PC-3 (cell line): ENCODE data around the gene MICB.

ENCODE experiments used
- EZH2 ChIP-seq: fragments of 300-600 bp; sonication (generic); IDR thresholded peaks from one replicate; pipeline ENCODE4 v1.6.1; 2017; ENCODE audit warnings: antibody characterized with exemption, mild to moderate bottlenecking, low read length; ENCODE audit not compliant: unreplicated experiment
- TF ChIP-seq, protein P1 (sequence below): fragments of 300-600 bp; sonication (generic); conservative IDR thresholded peaks from 2 replicates; pipeline ENCODE4 v1.5.1; 2017; ENCODE audit warnings: antibody characterized with exemption, low read depth, mild to moderate bottlenecking, low read length

DNA sequence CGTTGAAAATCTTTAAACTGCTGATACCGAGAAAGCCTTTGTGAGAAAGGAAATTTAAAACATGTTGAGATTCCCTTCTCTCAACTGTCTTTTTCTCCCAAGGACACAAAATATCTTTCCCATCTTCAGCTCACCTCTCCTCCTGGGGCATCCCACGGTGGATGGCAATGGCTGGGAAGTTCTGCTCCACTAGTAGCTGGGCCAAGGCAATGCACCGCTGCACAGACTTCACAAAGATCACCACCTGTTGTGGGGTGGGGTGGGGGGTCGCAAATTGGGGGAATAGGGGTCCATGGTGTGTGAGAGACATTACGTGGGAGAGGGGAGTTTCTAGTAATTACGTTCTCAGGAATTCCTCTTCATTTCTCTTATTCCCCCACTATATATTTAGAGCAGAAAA, 33.2 kb downstream of the MICB start:
- TF ChIP-seq, protein P1, sequence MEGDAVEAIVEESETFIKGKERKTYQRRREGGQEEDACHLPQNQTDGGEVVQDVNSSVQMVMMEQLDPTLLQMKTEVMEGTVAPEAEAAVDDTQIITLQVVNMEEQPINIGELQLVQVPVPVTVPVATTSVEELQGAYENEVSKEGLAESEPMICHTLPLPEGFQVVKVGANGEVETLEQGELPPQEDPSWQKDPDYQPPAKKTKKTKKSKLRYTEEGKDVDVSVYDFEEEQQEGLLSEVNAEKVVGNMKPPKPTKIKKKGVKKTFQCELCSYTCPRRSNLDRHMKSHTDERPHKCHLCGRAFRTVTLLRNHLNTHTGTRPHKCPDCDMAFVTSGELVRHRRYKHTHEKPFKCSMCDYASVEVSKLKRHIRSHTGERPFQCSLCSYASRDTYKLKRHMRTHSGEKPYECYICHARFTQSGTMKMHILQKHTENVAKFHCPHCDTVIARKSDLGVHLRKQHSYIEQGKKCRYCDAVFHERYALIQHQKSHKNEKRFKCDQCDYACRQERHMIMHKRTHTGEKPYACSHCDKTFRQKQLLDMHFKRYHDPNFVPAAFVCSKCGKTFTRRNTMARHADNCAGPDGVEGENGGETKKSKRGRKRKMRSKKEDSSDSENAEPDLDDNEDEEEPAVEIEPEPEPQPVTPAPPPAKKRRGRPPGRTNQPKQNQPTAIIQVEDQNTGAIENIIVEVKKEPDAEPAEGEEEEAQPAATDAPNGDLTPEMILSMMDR = no peak
- TF ChIP-seq EZH2 = no peak
